ENCODE results near the gene CUX1.
"Not testable (repeated sequence)": the region's sequence is repeated elsewhere in the genome, so short reads cannot be mapped to it uniquely, and the experiment has no call there.

The CUX1 gene

GRCh38 chr7:101843293-101844271 lies 26.2 kb downstream of the CUX1 start:
- TF ChIP-seq, protein P1, sequence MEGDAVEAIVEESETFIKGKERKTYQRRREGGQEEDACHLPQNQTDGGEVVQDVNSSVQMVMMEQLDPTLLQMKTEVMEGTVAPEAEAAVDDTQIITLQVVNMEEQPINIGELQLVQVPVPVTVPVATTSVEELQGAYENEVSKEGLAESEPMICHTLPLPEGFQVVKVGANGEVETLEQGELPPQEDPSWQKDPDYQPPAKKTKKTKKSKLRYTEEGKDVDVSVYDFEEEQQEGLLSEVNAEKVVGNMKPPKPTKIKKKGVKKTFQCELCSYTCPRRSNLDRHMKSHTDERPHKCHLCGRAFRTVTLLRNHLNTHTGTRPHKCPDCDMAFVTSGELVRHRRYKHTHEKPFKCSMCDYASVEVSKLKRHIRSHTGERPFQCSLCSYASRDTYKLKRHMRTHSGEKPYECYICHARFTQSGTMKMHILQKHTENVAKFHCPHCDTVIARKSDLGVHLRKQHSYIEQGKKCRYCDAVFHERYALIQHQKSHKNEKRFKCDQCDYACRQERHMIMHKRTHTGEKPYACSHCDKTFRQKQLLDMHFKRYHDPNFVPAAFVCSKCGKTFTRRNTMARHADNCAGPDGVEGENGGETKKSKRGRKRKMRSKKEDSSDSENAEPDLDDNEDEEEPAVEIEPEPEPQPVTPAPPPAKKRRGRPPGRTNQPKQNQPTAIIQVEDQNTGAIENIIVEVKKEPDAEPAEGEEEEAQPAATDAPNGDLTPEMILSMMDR (conservative IDR thresholded peaks at IDR 0.05; ENCODE audit: control insufficient read depth, insufficient read depth, low read depth, low read length), result no peak
- no peak for DNase-seq (ENCODE audit: low read depth)
- H3K4me3 ChIP-seq (ENCODE audit: control insufficient read depth, low read depth, low read length), result no peak overlapping the region

DNA sequence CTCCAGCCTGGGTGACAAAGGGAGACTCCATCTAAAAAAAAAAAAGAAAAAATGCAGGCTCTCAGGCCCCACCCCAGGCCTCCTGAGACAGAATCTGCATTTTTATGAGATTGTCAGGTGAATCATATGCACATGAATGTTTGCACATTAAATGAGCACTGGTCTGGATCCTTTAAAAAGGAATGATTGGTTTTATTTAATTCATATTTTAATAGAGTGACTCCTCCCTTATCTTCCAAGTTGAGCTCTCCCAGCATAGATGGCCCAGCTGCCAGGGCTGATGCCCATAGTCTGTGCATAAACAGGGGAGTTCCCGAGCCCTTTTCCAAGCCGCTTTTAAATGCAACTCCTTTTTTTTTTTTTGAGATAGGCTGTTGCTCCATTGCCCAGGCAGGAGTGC lies 28.5 kb downstream of the CUX1 start:
- DNase-seq (ENCODE audit: low read depth), result no peak
- TF ChIP-seq, protein P1 (conservative IDR thresholded peaks at IDR 0.05; ENCODE audit: control insufficient read depth, insufficient read depth, low read depth, low read length), result no peak
- no peak overlapping the region for H3K4me3 ChIP-seq (ENCODE audit: control insufficient read depth, low read depth, low read length)

GRCh38 chr7:101846800-101847538 lies 29.5 kb downstream of the CUX1 start:
- TF ChIP-seq, protein P1 (conservative IDR thresholded peaks at IDR 0.05; ENCODE audit: control insufficient read depth, insufficient read depth, low read depth, low read length), result no peak
- H3K4me3 ChIP-seq (ENCODE audit: control insufficient read depth, low read depth, low read length), result no peak overlapping the region
- DNase-seq (ENCODE audit: low read depth), result no peak

GRCh38 chr7:101848208-101848951 lies 31.0 kb downstream of the CUX1 start:
- DNase-seq (ENCODE audit: low read depth), result no peak
- TF ChIP-seq, protein P1 (conservative IDR thresholded peaks at IDR 0.05; ENCODE audit: control insufficient read depth, insufficient read depth, low read depth, low read length), result no peak
- H3K4me3 ChIP-seq (ENCODE audit: control insufficient read depth, low read depth, low read length), result no peak overlapping the region

- not testable (repeated sequence) for H3K4me3 ChIP-seq (ENCODE audit: control insufficient read depth, low read depth, low read length); DNase-seq (ENCODE audit: low read depth)
Observed at GRCh38 chr7:101849314-101849713, 31.9 kb downstream of the CUX1 start.

GRCh38 chr7:101852364-101852763 lies 34.9 kb downstream of the CUX1 start:
- DNase-seq (ENCODE audit: low read depth), result not testable (repeated sequence)

GRCh38 chr7:101853684-101854083 lies 36.3 kb downstream of the CUX1 start:
- no peak for DNase-seq (ENCODE audit: low read depth)
- H3K4me3 ChIP-seq (ENCODE audit: control insufficient read depth, low read depth, low read length), result no peak overlapping the region
- TF ChIP-seq, protein P1 (conservative IDR thresholded peaks at IDR 0.05; ENCODE audit: control insufficient read depth, insufficient read depth, low read depth, low read length), result no peak

More at GRCh38 chr7:101852364-101852763, 34.9 kb downstream of the CUX1 start:
- not testable (repeated sequence) for H3K4me3 ChIP-seq (ENCODE audit: control insufficient read depth, low read depth, low read length)

All from fibroblast of mammary gland (primary cell).